ENCODE data around the gene PHEX.

PHEX gene

GRCh38 chrX:22041907-22042530, 9.9 kb downstream of the PHEX start:
- no peak for DNase-seq (ENCODE audit: low read depth)

- DNase-seq (ENCODE audit: low read depth), result no peak
Measured at GRCh38 chrX:22043872-22044271, 11.7 kb downstream of the PHEX start.

- DNase-seq (ENCODE audit: low read depth), result no peak
Measured at GRCh38 chrX:22047468-22047867, 15.3 kb downstream of the PHEX start.

GRCh38 chrX:22053481-22053880, 21.4 kb downstream of the PHEX start:
- DNase-seq (ENCODE audit: low read depth), result no peak

- no peak for DNase-seq (ENCODE audit: low read depth)
Measured at GRCh38 chrX:22056235-22056634, 24.1 kb downstream of the PHEX start.

- no peak for DNase-seq (ENCODE audit: low read depth)
Measured at GRCh38 chrX:22057667-22058066, 25.5 kb downstream of the PHEX start.

- DNase-seq (ENCODE audit: low read depth), result no peak
Measured at GRCh38 chrX:22059775-22060174, 27.6 kb downstream of the PHEX start.

- DNase-seq (ENCODE audit: low read depth), result no peak
Measured at GRCh38 chrX:22060415-22061280, 28.5 kb downstream of the PHEX start.

- no peak for DNase-seq (ENCODE audit: low read depth)
Measured at GRCh38 chrX:22063284-22063683, 31.2 kb downstream of the PHEX start.

GRCh38 chrX:22069586-22069985, 37.5 kb downstream of the PHEX start:
- no peak for DNase-seq (ENCODE audit: low read depth)

- no peak for DNase-seq (ENCODE audit: low read depth)
Measured at GRCh38 chrX:22073928-22074327, 41.8 kb downstream of the PHEX start.

GRCh38 chrX:22078117-22078516, 46.0 kb downstream of the PHEX start:
- no peak for DNase-seq (ENCODE audit: low read depth)

GRCh38 chrX:22081475-22082092, 49.5 kb downstream of the PHEX start:
- peak; percentile 21 for DNase-seq (ENCODE audit: low read depth)

GRCh38 chrX:22086003-22086402, 53.9 kb downstream of the PHEX start:
- DNase-seq (ENCODE audit: low read depth), result no peak

GRCh38 chrX:22087011-22087557, 55.0 kb downstream of the PHEX start:
- no peak for DNase-seq (ENCODE audit: low read depth)

GRCh38 chrX:22088326-22088725, 56.2 kb downstream of the PHEX start:
- DNase-seq (ENCODE audit: low read depth), result no peak

GRCh38 chrX:22090181-22090580, 58.1 kb downstream of the PHEX start:
- DNase-seq (ENCODE audit: low read depth), result no peak

- no peak for DNase-seq (ENCODE audit: low read depth)
Measured at GRCh38 chrX:22093550-22093949, 61.4 kb downstream of the PHEX start.

GRCh38 chrX:22095286-22095685, 63.2 kb downstream of the PHEX start:
- peak; percentile 31 for DNase-seq (ENCODE audit: low read depth)

GRCh38 chrX:22095856-22096255, 63.7 kb downstream of the PHEX start:
- DNase-seq (ENCODE audit: low read depth), result no peak

- peak; percentile 53 for DNase-seq (ENCODE audit: low read depth)
Measured at GRCh38 chrX:22097012-22097694, 65.0 kb downstream of the PHEX start.

- DNase-seq (ENCODE audit: low read depth), result no peak
Measured at GRCh38 chrX:22105231-22105630, 73.1 kb downstream of the PHEX start.
